Spinal cord (tissue), 10 donors: Measurements from ENCODE around the gene LHX8. TPM values are rescaled to one million over a fixed set of nuclear protein-coding genes. Genes with fewer than 3 reads are reported as not detected.

Experiments used
- DNase-seq, 6 donors: peaks; one replicate each; pipeline versions ENCODE4 v3.0.0 to v3.0.0-alpha.2; 2013 to 2015; ENCODE audit warnings: low spot score in 6 of 6, low read depth in 4 of 6
- H3K27ac ChIP-seq: one replicate; pipeline ENCODE4 v1.5.1; 2013; ENCODE audit warnings: low read depth, low read length, control low read depth
- H3K27me3 ChIP-seq: one replicate; pipeline ENCODE4 v1.6.1; 2013; ENCODE audit warnings: low read length; ENCODE audit not compliant: control insufficient read depth, insufficient read depth
- H3K36me3 ChIP-seq: one replicate; pipeline ENCODE4 v1.6.1; 2013; ENCODE audit warnings: low read length; ENCODE audit not compliant: control insufficient read depth, insufficient read depth
- H3K4me1 ChIP-seq: one replicate; pipeline ENCODE4 v1.6.1; 2013; ENCODE audit warnings: low read length; ENCODE audit not compliant: control insufficient read depth, insufficient read depth
- H3K4me3 ChIP-seq: one replicate; pipeline ENCODE4 v1.5.1; 2013; ENCODE audit warnings: low read depth, low read length, control low read depth
- H3K9me3 ChIP-seq: one replicate; pipeline ENCODE4 v1.6.1; 2013; ENCODE audit warnings: low read length; ENCODE audit not compliant: control insufficient read depth, insufficient read depth
- WGBS: methylation state at CpG from one replicate; pipeline ENCODE4 v1.1.5; 2013; ENCODE audit warnings: missing lambda C conversion rate; ENCODE audit not compliant: insufficient coverage; 5-methylcytosine and 5-hydroxymethylcytosine counted together
- polyA plus RNA-seq, 2 donors: library from polyadenylated mRNA; unstranded; fragments of 120-200 nt; gene quantifications; one replicate each; pipeline ENCODE4 v1.2.1, GENCODE V29; 2013; ENCODE audit not compliant: insufficient read length in 2 of 2
- total RNA-seq, 2 donors: library from RNA; depleted of rRNA in 1 of 2; stranded (reverse); fragments of 120-200 nt in 1 of 2; fragments of >200 nt in 1 of 2; gene quantifications; one replicate each; pipeline versions ENCODE4 v1.2.3 to v1.2.4, GENCODE V29; 2013 to 2014
- donor health status: healthy.

Gene LHX8
- total and polyA plus RNA-seq, 4 donors: not detected

DNA sequence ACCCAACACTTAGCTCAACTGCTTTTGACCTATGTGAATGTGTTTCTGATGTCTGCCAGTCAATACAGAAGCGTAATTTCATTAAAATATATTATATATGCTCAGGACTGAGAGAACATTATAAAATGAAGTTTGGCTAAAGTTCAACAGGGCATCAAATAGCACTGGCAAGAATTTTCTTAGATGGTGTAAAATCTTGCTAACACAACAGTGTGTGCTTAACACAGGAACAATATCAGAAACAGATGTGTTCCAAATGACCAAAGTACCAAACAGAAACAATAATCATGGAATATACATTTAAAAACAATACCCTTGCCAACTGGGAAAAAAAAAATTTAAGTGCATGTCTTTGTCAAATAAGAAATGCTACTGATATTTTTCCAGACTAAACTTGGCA is 10.4 kb upstream of the LHX8 start:
- WGBS: no CpG with 5 or more reads among the region's 1 CpG
- Histone ChIP-seq H3K27ac (no peak overlapping the region), H3K36me3 (no peaks in the 10 kb centered on the region), H3K4me1 (peaks cover 17% of the 10 kb centered on the region), H3K4me3 (no peak overlapping the region), H3K27me3 (peaks cover 54% of the 10 kb centered on the region), H3K9me3 (no peaks in the 10 kb centered on the region)
- DNase-seq: no peak

DNA sequence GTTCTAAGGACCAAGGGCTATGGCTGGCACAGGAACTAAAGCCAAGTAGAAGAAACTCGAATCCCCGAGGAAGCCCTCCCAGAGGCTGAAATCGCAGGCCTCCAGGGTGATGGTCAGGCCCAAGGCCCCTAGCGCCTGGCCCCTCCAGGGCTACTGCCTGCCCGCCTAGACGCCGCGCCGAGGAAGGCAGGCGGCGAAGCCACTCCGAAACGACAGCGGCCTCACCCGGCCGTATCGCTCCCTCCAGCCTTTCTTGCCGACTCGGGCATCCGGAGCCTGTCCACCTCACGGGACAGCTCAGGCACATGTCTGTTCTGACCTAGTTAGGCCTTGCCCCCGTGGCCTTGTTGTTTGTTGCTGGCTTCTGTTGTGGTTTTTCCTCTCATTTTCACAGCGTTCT is 9.7 kb upstream of the LHX8 start:
- Histone ChIP-seq H3K27me3 (peaks cover 62% of the 10 kb centered on the region), H3K27ac (no peak overlapping the region), H3K4me3 (no peak overlapping the region), H3K4me1 (peaks cover 17% of the 10 kb centered on the region), H3K36me3 (no peaks in the 10 kb centered on the region), H3K9me3 (no peaks in the 10 kb centered on the region)
- 33% methylated on average over 21 of the region's 23 CpGs for WGBS
- peak in 1 of 6 donors; percentile 9 for DNase-seq

- Histone ChIP-seq H3K4me1 (peaks cover 20% of the 10 kb centered on the region), H3K36me3 (no peaks in the 10 kb centered on the region), H3K27ac (no peak overlapping the region), H3K9me3 (no peaks in the 10 kb centered on the region), H3K4me3 (no peak overlapping the region), H3K27me3 (peaks cover 69% of the 10 kb centered on the region)
- WGBS: 43% methylated on average over 37 of the region's 38 CpGs
- peak in 1 of 6 donors; percentile 35 for DNase-seq
Measured at GRCh38 chr1:75125161-75125726, 8.9 kb upstream of the LHX8 start.

- H3K4me1 ChIP-seq: peaks cover 28% of the 10 kb centered on the region
- 56% methylated on average over 11 of the region's 12 CpGs for WGBS
- no peak for DNase-seq
Measured at GRCh38 chr1:75126611-75127101, 7.5 kb upstream of the LHX8 start.

GRCh38 chr1:75127916-75128717 is 6.1 kb upstream of the LHX8 start:
- 8% methylated on average over 17 of the region's 27 CpGs for WGBS
- H3K27ac ChIP-seq: no peak overlapping the region
- H3K36me3 ChIP-seq: no peaks in the 10 kb centered on the region
- H3K4me3 ChIP-seq: no peak overlapping the region
- peaks cover 28% of the 10 kb centered on the region for H3K4me1 ChIP-seq
- peak in 1 of 6 donors; percentile 21 for DNase-seq
- H3K27me3 ChIP-seq: peaks cover 95% of the 10 kb centered on the region
- no peaks in the 10 kb centered on the region for H3K9me3 ChIP-seq

More at GRCh38 chr1:75126611-75127101, 7.5 kb upstream of the LHX8 start:
- H3K36me3 ChIP-seq: no peaks in the 10 kb centered on the region
- no peak overlapping the region for H3K4me3 ChIP-seq
- H3K9me3 ChIP-seq: no peaks in the 10 kb centered on the region
- peaks cover 80% of the 10 kb centered on the region for H3K27me3 ChIP-seq
- no peak overlapping the region for H3K27ac ChIP-seq

- H3K27ac ChIP-seq: no peak overlapping the region
- no peak for DNase-seq
- H3K27me3 ChIP-seq: peaks cover 99% of the 10 kb centered on the region
- no peaks in the 10 kb centered on the region for H3K9me3 ChIP-seq
- H3K4me3 ChIP-seq: no peak overlapping the region
- H3K36me3 ChIP-seq: no peaks in the 10 kb centered on the region
- H3K4me1 ChIP-seq: peaks cover 28% of the 10 kb centered on the region
- 0% methylated on average over 3 of the region's 10 CpGs for WGBS
Measured at GRCh38 chr1:75129660-75129982, 4.6 kb upstream of the LHX8 start.

DNA sequence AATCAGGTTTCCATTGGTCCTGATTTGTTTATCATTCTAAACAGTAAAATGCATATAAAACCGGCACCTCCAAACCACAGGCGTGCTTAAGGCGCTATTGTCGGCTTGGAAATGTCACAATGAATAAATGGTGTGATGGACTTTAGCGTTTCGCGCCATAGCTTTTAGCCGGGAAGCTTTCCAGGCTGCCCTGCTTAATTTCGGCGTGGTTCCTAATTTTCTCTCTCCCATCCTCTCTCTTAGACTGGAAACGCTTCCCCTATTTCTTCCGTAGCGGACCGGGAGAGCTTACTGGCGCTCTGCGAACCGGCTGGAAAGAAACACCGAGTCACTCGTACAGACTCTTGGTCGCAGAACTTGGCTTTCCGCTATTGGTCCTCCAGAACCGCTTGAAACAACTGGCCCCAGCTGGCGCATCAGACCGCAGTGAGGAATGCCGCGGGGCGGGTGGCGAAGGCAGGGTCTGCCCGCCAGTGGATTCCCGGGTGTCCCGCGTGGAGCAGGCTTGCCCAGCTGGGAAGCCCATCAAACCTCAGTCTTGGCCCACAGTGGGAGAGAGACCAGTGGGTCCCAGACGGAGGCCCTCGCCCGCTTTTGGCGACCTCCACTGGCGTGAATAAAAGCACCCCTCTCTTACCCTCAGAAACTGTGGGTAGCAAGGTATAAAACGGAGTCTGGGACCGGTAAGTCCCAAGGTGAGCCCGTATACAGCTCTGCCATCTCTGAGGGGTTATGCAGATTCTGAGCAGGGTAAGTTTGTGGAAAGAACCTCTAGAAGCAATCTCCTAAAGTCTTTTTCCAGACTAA is 4.0 kb upstream of the LHX8 start:
- peak in 1 of 6 donors; percentile 30 for DNase-seq
- no peaks in the 10 kb centered on the region for H3K36me3 ChIP-seq
- H3K27me3 ChIP-seq: peaks cover 99% of the 10 kb centered on the region
- H3K27ac ChIP-seq: no peak overlapping the region
- under 1% methylated on average over 28 of the region's 40 CpGs for WGBS
- H3K9me3 ChIP-seq: no peaks in the 10 kb centered on the region
- peaks cover 29% of the 10 kb centered on the region for H3K4me1 ChIP-seq
- H3K4me3 ChIP-seq: no peak overlapping the region

GRCh38 chr1:75130865-75131564 is 3.2 kb upstream of the LHX8 start:
- Histone ChIP-seq H3K9me3 (no peaks in the 10 kb centered on the region), H3K36me3 (no peaks in the 10 kb centered on the region), H3K27ac (no peak overlapping the region), H3K27me3 (peaks cover 99% of the 10 kb centered on the region), H3K4me3 (no peak overlapping the region), H3K4me1 (peaks cover 29% of the 10 kb centered on the region)
- 1% methylated on average over 28 of the region's 36 CpGs for WGBS
- peak in 2 of 6 donors; percentile 27 to 62 for DNase-seq

GRCh38 chr1:75131565-75132241 is 2.5 kb upstream of the LHX8 start:
- Histone ChIP-seq H3K36me3 (no peaks in the 10 kb centered on the region), H3K27me3 (peaks cover 98% of the 10 kb centered on the region), H3K27ac (no peak overlapping the region), H3K4me1 (peaks cover 35% of the 10 kb centered on the region), H3K9me3 (no peaks in the 10 kb centered on the region), H3K4me3 (no peak overlapping the region)
- DNase-seq: peak in 1 of 6 donors; percentile 38
- WGBS: under 1% methylated on average over 20 of the region's 27 CpGs
